Endothelial cell (in vitro differentiated cells): ENCODE measurements around the gene SENP6. TPM values are rescaled to one million over a fixed set of nuclear protein-coding genes. Genes with fewer than 3 reads are reported as not detected.
A peak's percentile ranks its signal among the peaks of the same experiment; 100 is the strongest.

Experiments used
- DNase-seq: peaks from one replicate; pipeline ENCODE4 v3.0.0; 2021; ENCODE audit warnings: low spot score
- H3K27ac Mint-ChIP-seq: one replicate; pipeline ENCODE4 v1.8.0; 2021; ENCODE audit warnings: mixed read lengths, inconsistent platforms; ENCODE audit not compliant: unreplicated experiment
- H3K27me3 Mint-ChIP-seq: one replicate; pipeline ENCODE4 v1.8.0; 2021; ENCODE audit warnings: mild to moderate bottlenecking, moderate library complexity, mixed read lengths, inconsistent platforms; ENCODE audit not compliant: unreplicated experiment
- H3K36me3 Mint-ChIP-seq: one replicate; pipeline ENCODE4 v1.8.0; 2021; ENCODE audit warnings: mild to moderate bottlenecking, low read depth, mixed read lengths, inconsistent platforms; ENCODE audit not compliant: unreplicated experiment
- H3K4me1 Mint-ChIP-seq: one replicate; pipeline ENCODE4 v1.8.0; 2021; ENCODE audit warnings: mild to moderate bottlenecking, mixed read lengths, inconsistent platforms; ENCODE audit not compliant: unreplicated experiment
- H3K4me3 Mint-ChIP-seq: one replicate; pipeline ENCODE4 v1.8.0; 2021; ENCODE audit warnings: mild to moderate bottlenecking, mixed read lengths, inconsistent platforms; ENCODE audit not compliant: unreplicated experiment
- H3K9me3 Mint-ChIP-seq: one replicate; pipeline ENCODE4 v1.8.0; 2021; ENCODE audit warnings: mixed read lengths, inconsistent platforms; ENCODE audit not compliant: unreplicated experiment
- long read RNA-seq: library from polyadenylated mRNA; unstranded; transcript quantifications from one replicate; pipeline ENCODE4 v2.0.0, GENCODE V29; 2020; ENCODE audit not compliant: unreplicated experiment
- total RNA-seq: library from RNA; stranded (reverse); fragmentation: NEBNext Ultra II Directional; extraction: Animal tissue kit (Norgen Biotek cat#: 25700); gene quantifications from one replicate; pipeline ENCODE4 v1.2.1, GENCODE V29; 2021; ENCODE audit not compliant: unreplicated experiment
- TF ChIP-seq, protein P1 (sequence below): fragments of 200-600 bp; sonication (generic); IDR thresholded peaks from one replicate; pipeline ENCODE4 v1.5.0; 2021; ENCODE audit warnings: antibody characterized with exemption; ENCODE audit not compliant: unreplicated experiment

Gene SENP6, protein sequence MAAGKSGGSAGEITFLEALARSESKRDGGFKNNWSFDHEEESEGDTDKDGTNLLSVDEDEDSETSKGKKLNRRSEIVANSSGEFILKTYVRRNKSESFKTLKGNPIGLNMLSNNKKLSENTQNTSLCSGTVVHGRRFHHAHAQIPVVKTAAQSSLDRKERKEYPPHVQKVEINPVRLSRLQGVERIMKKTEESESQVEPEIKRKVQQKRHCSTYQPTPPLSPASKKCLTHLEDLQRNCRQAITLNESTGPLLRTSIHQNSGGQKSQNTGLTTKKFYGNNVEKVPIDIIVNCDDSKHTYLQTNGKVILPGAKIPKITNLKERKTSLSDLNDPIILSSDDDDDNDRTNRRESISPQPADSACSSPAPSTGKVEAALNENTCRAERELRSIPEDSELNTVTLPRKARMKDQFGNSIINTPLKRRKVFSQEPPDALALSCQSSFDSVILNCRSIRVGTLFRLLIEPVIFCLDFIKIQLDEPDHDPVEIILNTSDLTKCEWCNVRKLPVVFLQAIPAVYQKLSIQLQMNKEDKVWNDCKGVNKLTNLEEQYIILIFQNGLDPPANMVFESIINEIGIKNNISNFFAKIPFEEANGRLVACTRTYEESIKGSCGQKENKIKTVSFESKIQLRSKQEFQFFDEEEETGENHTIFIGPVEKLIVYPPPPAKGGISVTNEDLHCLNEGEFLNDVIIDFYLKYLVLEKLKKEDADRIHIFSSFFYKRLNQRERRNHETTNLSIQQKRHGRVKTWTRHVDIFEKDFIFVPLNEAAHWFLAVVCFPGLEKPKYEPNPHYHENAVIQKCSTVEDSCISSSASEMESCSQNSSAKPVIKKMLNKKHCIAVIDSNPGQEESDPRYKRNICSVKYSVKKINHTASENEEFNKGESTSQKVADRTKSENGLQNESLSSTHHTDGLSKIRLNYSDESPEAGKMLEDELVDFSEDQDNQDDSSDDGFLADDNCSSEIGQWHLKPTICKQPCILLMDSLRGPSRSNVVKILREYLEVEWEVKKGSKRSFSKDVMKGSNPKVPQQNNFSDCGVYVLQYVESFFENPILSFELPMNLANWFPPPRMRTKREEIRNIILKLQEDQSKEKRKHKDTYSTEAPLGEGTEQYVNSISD
- total RNA-seq: 135 TPM
- long read RNA-seq, full-length matches to known transcripts: 2 of 8 reads
- long read RNA-seq, partial matches to known transcripts: 4 of 8 reads
- long read RNA-seq, other reads (novel, unspliced or antisense): 2 of 8 reads

GRCh38 chr6:75601304-75602245 lies at the start of gene SENP6:
Gene SENP6, plus strand, starts transcription at chr6:75601880. Its CDS starts 645 bp downstream, at chr6:75602525.
- Mint-ChIP-seq H3K9me3 (no peaks in the 10 kb centered on the region), H3K27me3 (peaks cover 9% of the 10 kb centered on the region), H3K36me3 (peaks cover 20% of the 10 kb centered on the region), H3K4me1 (peaks cover 30% of the 10 kb centered on the region), H3K27ac (peak within 1 kb of the TSS; percentile 98), H3K4me3 (peak within 1 kb of the TSS; percentile 100)
- DNase-seq: peak; percentile 76
- TF ChIP-seq, protein P1, sequence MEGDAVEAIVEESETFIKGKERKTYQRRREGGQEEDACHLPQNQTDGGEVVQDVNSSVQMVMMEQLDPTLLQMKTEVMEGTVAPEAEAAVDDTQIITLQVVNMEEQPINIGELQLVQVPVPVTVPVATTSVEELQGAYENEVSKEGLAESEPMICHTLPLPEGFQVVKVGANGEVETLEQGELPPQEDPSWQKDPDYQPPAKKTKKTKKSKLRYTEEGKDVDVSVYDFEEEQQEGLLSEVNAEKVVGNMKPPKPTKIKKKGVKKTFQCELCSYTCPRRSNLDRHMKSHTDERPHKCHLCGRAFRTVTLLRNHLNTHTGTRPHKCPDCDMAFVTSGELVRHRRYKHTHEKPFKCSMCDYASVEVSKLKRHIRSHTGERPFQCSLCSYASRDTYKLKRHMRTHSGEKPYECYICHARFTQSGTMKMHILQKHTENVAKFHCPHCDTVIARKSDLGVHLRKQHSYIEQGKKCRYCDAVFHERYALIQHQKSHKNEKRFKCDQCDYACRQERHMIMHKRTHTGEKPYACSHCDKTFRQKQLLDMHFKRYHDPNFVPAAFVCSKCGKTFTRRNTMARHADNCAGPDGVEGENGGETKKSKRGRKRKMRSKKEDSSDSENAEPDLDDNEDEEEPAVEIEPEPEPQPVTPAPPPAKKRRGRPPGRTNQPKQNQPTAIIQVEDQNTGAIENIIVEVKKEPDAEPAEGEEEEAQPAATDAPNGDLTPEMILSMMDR: no peak

DNA sequence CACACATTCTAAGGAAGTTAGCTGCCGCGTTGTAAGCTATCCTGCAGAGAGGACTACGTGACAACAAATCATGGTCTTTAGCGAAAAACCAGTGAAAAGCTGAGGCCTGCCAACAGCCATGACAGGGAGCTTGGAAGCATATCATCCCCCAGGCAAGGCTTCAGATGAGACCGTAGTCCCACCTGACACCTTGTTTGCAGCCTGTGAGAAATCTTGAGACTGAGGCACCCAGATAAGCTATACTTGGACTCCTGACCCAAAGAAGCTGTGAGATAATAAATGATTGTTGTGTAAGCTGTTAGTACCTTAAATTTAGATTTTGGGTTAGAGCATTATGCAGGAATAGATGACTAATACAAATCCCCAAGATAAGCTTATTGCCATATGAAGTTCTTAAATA lies 45.4 kb upstream of the SENP6 start:
- Mint-ChIP-seq H3K27ac (no peak overlapping the region), H3K36me3 (no peaks in the 10 kb centered on the region), H3K27me3 (no peaks in the 10 kb centered on the region), H3K9me3 (no peaks in the 10 kb centered on the region), H3K4me1 (peaks cover 18% of the 10 kb centered on the region), H3K4me3 (no peak overlapping the region)
- TF ChIP-seq, protein P1: no peak
- DNase-seq: no peak

DNA sequence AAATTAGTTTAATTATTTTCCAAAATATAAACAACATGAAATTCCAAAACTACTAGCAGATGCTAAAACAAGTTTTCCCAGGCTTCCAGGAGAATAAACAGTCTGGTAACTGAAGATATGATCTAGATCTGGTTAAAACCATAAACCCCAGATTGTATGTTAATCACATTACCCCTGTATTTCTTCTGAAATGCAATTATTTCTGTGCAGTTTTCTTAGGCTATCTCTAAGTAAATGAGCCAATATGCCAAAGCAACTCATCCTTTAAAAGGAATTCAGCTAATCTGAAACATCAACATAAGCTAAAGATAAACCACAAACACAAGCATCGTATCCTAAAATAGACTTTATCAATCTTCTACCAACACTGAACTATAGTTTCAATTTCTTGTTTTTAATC lies 44.6 kb upstream of the SENP6 start:
- no peaks in the 10 kb centered on the region for H3K27me3 Mint-ChIP-seq
- no peak for DNase-seq
- no peak overlapping the region for H3K27ac Mint-ChIP-seq
- H3K9me3 Mint-ChIP-seq: no peaks in the 10 kb centered on the region
- TF ChIP-seq, protein P1: no peak
- no peak overlapping the region for H3K4me3 Mint-ChIP-seq
- no peaks in the 10 kb centered on the region for H3K36me3 Mint-ChIP-seq
- H3K4me1 Mint-ChIP-seq: peaks cover 18% of the 10 kb centered on the region

GRCh38 chr6:75563032-75563431 lies 38.6 kb upstream of the SENP6 start:
- Mint-ChIP-seq H3K9me3 (no peaks in the 10 kb centered on the region), H3K27ac (no peak overlapping the region), H3K36me3 (peaks cover 3% of the 10 kb centered on the region), H3K4me3 (no peak overlapping the region), H3K27me3 (no peaks in the 10 kb centered on the region), H3K4me1 (peaks cover 8% of the 10 kb centered on the region)
- TF ChIP-seq, protein P1: peak; percentile 22
- no peak for DNase-seq
